Fibroblast of lung (primary cell): ENCODE data around the gene JAZF1. TPM values are rescaled to one million over a fixed set of nuclear protein-coding genes. Genes with fewer than 3 reads are reported as not detected.

Experiments used
- DNase-seq, 2 donors: peaks; one replicate each; pipeline versions ENCODE4 v3.0.0 to v3.0.0-alpha.2; 2010; ENCODE audit warnings: low read depth in 2 of 2
- H2AFZ ChIP-seq: 2 replicates; pipeline ENCODE4 v1.5.1; 2012; ENCODE audit warnings: low read length, control low read depth, inconsistent platforms
- H3K27ac ChIP-seq: 2 replicates; pipeline ENCODE4 v1.5.1; 2011; ENCODE audit warnings: low read length, control low read depth; ENCODE audit not compliant: insufficient read depth
- H3K27me3 ChIP-seq: 2 replicates; pipeline ENCODE4 v1.5.1; 2011; ENCODE audit warnings: mild to moderate bottlenecking, low read length; ENCODE audit not compliant: control insufficient read depth, insufficient read depth
- H3K36me3 ChIP-seq: 2 replicates; pipeline ENCODE4 v1.5.1; 2011; ENCODE audit warnings: low read length; ENCODE audit not compliant: control insufficient read depth, insufficient read depth
- H3K4me1 ChIP-seq: 2 replicates; pipeline ENCODE4 v1.5.1; 2011; ENCODE audit warnings: low read length; ENCODE audit not compliant: control insufficient read depth, insufficient read depth; ENCODE audit errors: extremely low read depth
- H3K4me2 ChIP-seq: 2 replicates; pipeline ENCODE4 v1.5.1; 2011; ENCODE audit warnings: low read length, control low read depth; ENCODE audit not compliant: insufficient read depth; ENCODE audit errors: extremely low read depth
- H3K4me3 ChIP-seq, 4 experiments: fragments of 200-600 bp in 1 of 4; sonication (generic) in 1 of 4; replicated peaks in 1 of 4; 2 replicates each; pipeline ENCODE4 v1.5.1; 2011 to 2016; ENCODE audit warnings: low read length in 4 of 4, low read depth in 3 of 4, mild to moderate bottlenecking in 3 of 4, control low read depth in 2 of 4, inconsistent platforms in 1 of 4, mixed read lengths in 1 of 4; ENCODE audit not compliant: insufficient read depth in 1 of 4; ENCODE audit errors: control extremely low read depth in 1 of 4
- H3K79me2 ChIP-seq: 2 replicates; pipeline ENCODE4 v1.5.1; 2012; ENCODE audit warnings: mild to moderate bottlenecking, low read length, inconsistent platforms; ENCODE audit not compliant: control insufficient read depth, insufficient read depth
- H3K9ac ChIP-seq: 2 replicates; pipeline ENCODE4 v1.5.1; 2011; ENCODE audit warnings: mild to moderate bottlenecking, low read length, control low read depth; ENCODE audit not compliant: insufficient read depth
- H3K9me3 ChIP-seq: 2 replicates; pipeline ENCODE4 v1.5.1; 2012; ENCODE audit warnings: low read depth, low read length; ENCODE audit not compliant: control insufficient read depth, insufficient read depth
- H4K20me1 ChIP-seq: 2 replicates; pipeline ENCODE4 v1.5.1; 2011; ENCODE audit warnings: low read length; ENCODE audit not compliant: control insufficient read depth, insufficient read depth; ENCODE audit errors: extremely low read depth
- CTCF ChIP-seq, 2 donors: IDR thresholded peaks in 1 of 2; conservative IDR thresholded peaks in 1 of 2; 1 replicate in 1 of 2; 2 replicates in 1 of 2; pipeline ENCODE4 v1.5.1; 2011 to 2012; ENCODE audit warnings: low read length in 2 of 2, control low read depth in 1 of 2, inconsistent platforms in 1 of 2, low read depth in 1 of 2, mild to moderate bottlenecking in 1 of 2
- EZH2 ChIP-seq: IDR thresholded peaks from 2 replicates; pipeline ENCODE4 v1.5.1; 2012; ENCODE audit warnings: low read length, control low read depth, mild to moderate bottlenecking; ENCODE audit errors: missing control alignments
- polyA plus RNA-seq, 2 donors: library from polyadenylated mRNA; depleted of rRNA in 1 of 2; stranded (reverse) in 1 of 2; unstranded in 1 of 2; fragments of >200 nt; gene quantifications; 2 replicates each; pipeline ENCODE4 v1.2.1, GENCODE V29; 2011 to 2012; ENCODE audit warnings: missing spikeins in 1 of 2
- total RNA-seq: library from RNA; depleted of rRNA; stranded (reverse); fragments of >200 nt; gene quantifications from 2 replicates; pipeline ENCODE4 v1.2.1, GENCODE V29; 2014

The JAZF1 gene
- total and polyA plus RNA-seq, 2 donors (not counting 1 experiment from before 2014, with no cell fraction given), result 9.1 to 9.3 TPM

DNA sequence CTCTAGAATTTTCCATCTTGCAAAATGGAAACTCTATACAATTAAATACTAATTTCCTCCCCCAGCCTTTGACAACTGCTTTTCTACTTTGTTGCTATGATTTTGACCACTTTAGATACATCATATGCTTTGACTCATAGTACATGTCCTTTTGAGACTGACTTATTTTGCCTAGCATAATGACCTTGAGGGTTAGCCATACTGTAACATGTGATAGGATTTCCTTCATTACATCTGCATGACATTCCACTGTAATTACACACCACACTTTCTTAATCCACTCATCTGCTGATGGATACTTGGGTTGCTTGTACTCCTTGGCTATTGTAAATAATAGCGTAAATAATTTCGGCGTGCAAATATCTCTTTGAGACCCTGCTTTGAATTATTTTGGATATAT, 127.7 kb downstream of the JAZF1 start:
- H3K79me2 ChIP-seq, result no peaks in the 10 kb centered on the region
- H3K4me1 ChIP-seq, result peaks cover 13% of the 10 kb centered on the region
- H4K20me1 ChIP-seq, result no peaks in the 10 kb centered on the region
- H3K4me2 ChIP-seq, result peak overlapping the region; percentile 27
- H3K36me3 ChIP-seq, result no peaks in the 10 kb centered on the region
- TF ChIP-seq EZH2, result no peak
- no peak for TF ChIP-seq CTCF (conservative IDR thresholded peaks at IDR 0.05 in 1 of 2, IDR thresholded peaks at IDR 0.05 in 1 of 2; ENCODE audit: low read depth in 1 of 2, low read length in 2 of 2)
- no peak overlapping the region for H3K9ac ChIP-seq
- no peak overlapping the region for H2AFZ ChIP-seq
- peak overlapping the region; percentile 41 for H3K27ac ChIP-seq
- DNase-seq, result peak; percentile 73 to 76
- no peaks in the 10 kb centered on the region for H3K27me3 ChIP-seq
- no peak overlapping the region for H3K4me3 ChIP-seq
- no peaks in the 10 kb centered on the region for H3K9me3 ChIP-seq

- Histone ChIP-seq H3K27me3 (no peaks in the 10 kb centered on the region), H3K27ac (no peak overlapping the region), H3K36me3 (no peaks in the 10 kb centered on the region), H3K4me2 (no peak overlapping the region), H3K4me1 (peaks cover 9% of the 10 kb centered on the region), H3K79me2 (no peaks in the 10 kb centered on the region), H3K4me3 (no peak overlapping the region), H2AFZ (no peak overlapping the region), H3K9ac (no peak overlapping the region), H4K20me1 (no peaks in the 10 kb centered on the region), H3K9me3 (no peaks in the 10 kb centered on the region)
- TF ChIP-seq CTCF (conservative IDR thresholded peaks at IDR 0.05 in 1 of 2, IDR thresholded peaks at IDR 0.05 in 1 of 2; ENCODE audit: low read depth in 1 of 2, low read length in 2 of 2) (no peak), EZH2 (no peak)
- no peak for DNase-seq
Measured at GRCh38 chr7:28048694-28049093, 131.9 kb downstream of the JAZF1 start.

DNA sequence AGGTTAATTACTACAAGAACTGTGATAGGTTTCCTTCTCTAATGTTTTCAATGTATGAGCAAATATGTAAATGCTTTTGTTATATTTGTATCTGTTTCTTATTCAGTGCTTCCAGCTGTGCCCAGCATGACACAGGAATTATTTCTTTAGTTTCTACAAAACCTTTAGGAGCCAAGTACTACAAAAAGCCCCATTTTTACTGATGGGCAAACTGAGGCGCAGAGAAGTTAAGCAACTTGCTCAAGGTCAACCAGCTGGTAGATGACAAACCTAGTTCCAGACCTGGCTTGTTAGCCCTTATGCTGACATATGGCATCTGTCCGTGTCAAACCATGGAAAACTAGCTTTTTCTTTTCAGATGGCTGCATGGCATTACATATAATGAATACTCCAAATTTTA, 134.6 kb downstream of the JAZF1 start:
- Histone ChIP-seq H3K27me3 (no peaks in the 10 kb centered on the region), H2AFZ (no peak overlapping the region), H3K9me3 (no peaks in the 10 kb centered on the region), H3K4me1 (peaks cover 5% of the 10 kb centered on the region), H3K4me3 (no peak overlapping the region), H3K79me2 (no peaks in the 10 kb centered on the region), H3K27ac (no peak overlapping the region), H3K4me2 (no peak overlapping the region), H3K36me3 (no peaks in the 10 kb centered on the region), H3K9ac (no peak overlapping the region), H4K20me1 (no peaks in the 10 kb centered on the region)
- TF ChIP-seq CTCF (conservative IDR thresholded peaks at IDR 0.05 in 1 of 2, IDR thresholded peaks at IDR 0.05 in 1 of 2; ENCODE audit: low read depth in 1 of 2, low read length in 2 of 2), result no peak
- no peak for TF ChIP-seq EZH2
- no peak for DNase-seq
